22Rv1 (cell line): ENCODE data around the gene OR2T27.

Experiments used
- H3K27ac ChIP-seq: fragments of 450-650 bp; 2 replicates; pipeline ENCODE4 v1.5.1; 2017
- ZFX ChIP-seq: fragments of 450-650 bp; IDR thresholded peaks from 2 replicates; pipeline ENCODE4 v1.6.1; 2017; ENCODE audit warnings: antibody characterized with exemption, borderline replicate concordance
- TF ChIP-seq, protein P1 (sequence below): fragments of 450-650 bp; IDR thresholded peaks from 2 replicates; pipeline ENCODE4 v1.5.1; 2017; ENCODE audit warnings: mild to moderate bottlenecking

The OR2T27 gene

DNA sequence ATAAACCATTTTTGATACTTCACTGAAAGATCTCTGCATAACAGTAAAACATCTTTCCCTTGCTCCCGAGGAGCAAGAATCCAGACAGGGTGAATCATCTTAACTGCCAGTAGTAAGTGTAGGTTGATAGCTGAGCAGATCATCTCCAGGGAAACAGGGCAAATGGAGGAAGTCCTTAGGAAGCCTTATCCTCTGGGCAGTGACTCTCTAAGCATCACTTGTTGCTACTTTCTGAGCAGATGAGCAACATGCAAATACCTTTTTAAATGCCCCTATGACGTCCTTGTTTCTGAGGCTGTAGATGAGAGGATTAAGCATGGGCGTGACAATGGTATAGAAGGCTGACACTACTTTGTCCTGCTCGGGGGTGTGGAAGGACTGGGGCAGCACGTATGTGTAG lies 29.4 kb downstream of the OR2T27 start:
- no peak for TF ChIP-seq ZFX
- TF ChIP-seq, protein P1, sequence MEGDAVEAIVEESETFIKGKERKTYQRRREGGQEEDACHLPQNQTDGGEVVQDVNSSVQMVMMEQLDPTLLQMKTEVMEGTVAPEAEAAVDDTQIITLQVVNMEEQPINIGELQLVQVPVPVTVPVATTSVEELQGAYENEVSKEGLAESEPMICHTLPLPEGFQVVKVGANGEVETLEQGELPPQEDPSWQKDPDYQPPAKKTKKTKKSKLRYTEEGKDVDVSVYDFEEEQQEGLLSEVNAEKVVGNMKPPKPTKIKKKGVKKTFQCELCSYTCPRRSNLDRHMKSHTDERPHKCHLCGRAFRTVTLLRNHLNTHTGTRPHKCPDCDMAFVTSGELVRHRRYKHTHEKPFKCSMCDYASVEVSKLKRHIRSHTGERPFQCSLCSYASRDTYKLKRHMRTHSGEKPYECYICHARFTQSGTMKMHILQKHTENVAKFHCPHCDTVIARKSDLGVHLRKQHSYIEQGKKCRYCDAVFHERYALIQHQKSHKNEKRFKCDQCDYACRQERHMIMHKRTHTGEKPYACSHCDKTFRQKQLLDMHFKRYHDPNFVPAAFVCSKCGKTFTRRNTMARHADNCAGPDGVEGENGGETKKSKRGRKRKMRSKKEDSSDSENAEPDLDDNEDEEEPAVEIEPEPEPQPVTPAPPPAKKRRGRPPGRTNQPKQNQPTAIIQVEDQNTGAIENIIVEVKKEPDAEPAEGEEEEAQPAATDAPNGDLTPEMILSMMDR: no peak
- H3K27ac ChIP-seq: no peak overlapping the region

DNA sequence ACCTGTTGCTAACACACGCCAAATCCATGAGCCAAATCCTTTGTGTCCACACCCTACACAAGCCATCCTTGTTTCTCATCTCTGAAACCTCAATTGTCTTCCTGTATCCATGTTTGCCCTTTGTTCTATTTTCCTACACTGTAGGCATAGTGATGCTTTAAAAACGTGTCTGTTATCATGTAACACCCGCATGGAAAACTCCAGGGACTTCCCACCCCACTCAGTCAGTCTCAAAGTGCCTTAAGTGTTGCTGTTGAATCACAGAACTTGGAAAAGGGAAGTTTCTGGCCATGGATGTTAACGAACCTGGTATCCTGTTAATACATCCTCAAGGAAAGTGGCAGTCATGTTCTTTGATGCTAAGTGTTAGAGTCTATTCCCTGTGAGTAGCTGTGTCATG lies 30.2 kb downstream of the OR2T27 start:
- H3K27ac ChIP-seq: no peak overlapping the region
- TF ChIP-seq, protein P1: no peak
- no peak for TF ChIP-seq ZFX

DNA sequence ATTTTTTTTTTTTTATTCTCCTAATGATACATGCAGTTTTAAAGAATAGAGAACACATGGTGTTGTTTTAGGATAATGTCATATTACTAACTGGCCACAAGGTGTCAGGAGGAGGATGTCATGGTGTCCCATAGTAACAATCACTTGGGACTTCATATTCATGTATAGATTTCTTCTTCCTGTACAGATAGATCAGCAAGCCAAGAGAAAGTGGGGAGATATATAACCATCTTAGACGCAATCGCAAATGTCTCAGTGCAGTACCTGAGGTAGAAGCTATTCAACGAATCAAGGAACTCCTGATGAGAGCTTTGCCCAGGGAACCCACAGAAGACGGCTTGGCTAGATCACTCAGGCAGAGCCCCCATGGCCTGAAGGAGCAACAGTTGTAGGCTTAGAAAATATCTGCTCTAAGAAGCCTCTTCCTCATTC lies 32.7 kb downstream of the OR2T27 start:
- no peak overlapping the region for H3K27ac ChIP-seq
- TF ChIP-seq, protein P1: peak; percentile 90
- no peak for TF ChIP-seq ZFX

DNA sequence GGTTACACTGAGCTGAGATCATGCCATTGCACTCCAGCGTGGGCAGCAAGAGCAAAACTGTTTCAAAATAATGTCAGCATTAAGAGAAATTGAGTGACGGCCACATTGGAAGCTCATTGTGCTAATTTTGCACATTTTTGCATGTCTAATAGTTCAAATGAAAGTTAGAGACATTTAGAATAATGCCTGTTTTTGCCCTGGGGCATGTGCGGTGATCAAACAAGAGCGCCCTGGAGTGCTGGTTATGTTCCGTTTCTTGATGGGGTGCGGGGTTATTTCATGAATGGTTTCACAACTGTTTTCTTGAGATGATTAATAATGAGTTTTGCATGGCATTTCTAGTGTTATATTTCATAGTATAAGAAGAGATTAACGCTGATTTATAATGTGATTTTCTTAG lies 33.6 kb downstream of the OR2T27 start:
- no peak overlapping the region for H3K27ac ChIP-seq
- TF ChIP-seq ZFX: no peak
- TF ChIP-seq, protein P1: no peak

DNA sequence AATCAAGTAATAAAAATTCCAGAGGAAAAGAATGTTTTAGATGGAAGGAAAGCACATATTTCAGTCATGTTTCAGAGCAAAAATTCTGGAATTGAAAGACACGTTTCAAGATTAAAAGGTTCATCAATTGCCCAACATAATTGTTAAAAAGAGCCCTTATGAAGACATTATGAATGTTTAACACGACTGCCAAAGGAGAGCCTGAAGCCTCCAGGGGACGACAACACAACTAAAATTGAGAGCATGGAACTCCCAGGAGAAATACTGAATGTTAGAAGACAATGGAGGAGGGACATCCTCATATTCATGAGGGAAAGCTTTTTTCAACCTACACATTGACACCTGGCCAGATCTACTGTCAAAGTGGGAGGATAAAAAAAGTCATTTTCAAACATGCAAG lies 36.5 kb downstream of the OR2T27 start:
- TF ChIP-seq, protein P1: peak; percentile 95
- no peak for TF ChIP-seq ZFX
- no peak overlapping the region for H3K27ac ChIP-seq

DNA sequence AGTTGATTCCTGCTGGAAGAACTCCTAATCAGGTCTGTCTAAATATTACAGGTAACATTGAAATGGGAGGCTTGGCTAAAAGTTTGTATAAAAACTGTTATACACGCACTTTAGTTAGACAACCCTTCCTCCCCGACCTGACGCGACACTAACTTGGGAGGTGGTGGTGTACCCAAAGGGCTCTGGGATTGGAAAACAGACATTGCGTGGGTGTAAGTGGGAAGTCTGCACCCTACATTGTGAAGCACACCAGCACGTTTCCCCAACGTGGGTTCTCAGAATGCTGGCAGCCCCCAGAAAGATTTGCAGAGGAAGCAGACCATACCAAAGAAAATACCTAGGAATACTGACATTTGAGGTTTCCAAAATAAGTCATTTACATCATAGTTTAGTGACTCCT lies 37.2 kb downstream of the OR2T27 start:
- TF ChIP-seq ZFX: no peak
- TF ChIP-seq, protein P1: no peak
- H3K27ac ChIP-seq: no peak overlapping the region

DNA sequence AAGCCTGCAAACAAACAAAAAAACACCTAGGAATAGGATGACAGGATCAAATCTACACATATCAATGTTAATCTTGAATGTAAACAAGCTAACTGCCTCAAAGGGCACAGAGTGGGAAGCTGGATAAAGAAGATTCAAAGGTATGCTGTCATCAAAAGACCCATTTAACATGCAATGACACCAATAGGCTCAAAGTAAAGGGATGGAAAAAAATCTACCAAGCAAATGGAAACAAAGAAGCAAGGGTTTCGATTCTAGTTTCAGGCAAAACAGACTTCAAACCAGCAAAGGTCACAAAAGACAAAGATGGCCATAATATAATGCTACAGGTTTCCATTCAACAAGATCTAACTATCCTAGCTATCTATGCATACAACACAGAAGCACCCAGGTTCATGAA lies 41.6 kb downstream of the OR2T27 start:
- TF ChIP-seq, protein P1: no peak
- TF ChIP-seq ZFX: no peak
- H3K27ac ChIP-seq: no peak overlapping the region
